HFFc6 (cell line): Measurements from ENCODE around the gene ANKRD45. TPM values are rescaled to one million over a fixed set of nuclear protein-coding genes. Genes with fewer than 3 reads are reported as not detected.
A peak's percentile ranks its signal among the peaks of the same experiment; 100 is the strongest.

Source experiments
- DNase-seq: peaks from one replicate; pipeline ENCODE4 v3.0.0-alpha.2; 2018
- H3K27ac Mint-ChIP-seq: 2 replicates; pipeline ENCODE4 v1.8.0; 2020; ENCODE audit warnings: mild to moderate bottlenecking, mixed read lengths
- H3K27me3 Mint-ChIP-seq: 2 replicates; pipeline ENCODE4 v1.8.0; 2021; ENCODE audit warnings: mild to moderate bottlenecking, moderate library complexity, mixed read lengths; ENCODE audit not compliant: insufficient read depth
- H3K36me3 Mint-ChIP-seq: 2 replicates; pipeline ENCODE4 v1.8.0; 2021; ENCODE audit warnings: low read depth, mixed read lengths
- H3K4me1 Mint-ChIP-seq: 2 replicates; pipeline ENCODE4 v1.8.0; 2020; ENCODE audit warnings: low read depth, mixed read lengths
- H3K4me3 Mint-ChIP-seq: 2 replicates; pipeline ENCODE4 v1.8.0; 2020; ENCODE audit warnings: mild to moderate bottlenecking, moderate library complexity, mixed read lengths
- H3K9me3 Mint-ChIP-seq: 2 replicates; pipeline ENCODE4 v1.8.0; 2020; ENCODE audit warnings: mild to moderate bottlenecking, mixed read lengths
- CTCF ChIP-seq: fragments of 200-600 bp; sonication (generic); IDR thresholded peaks from 2 replicates; pipeline ENCODE4 v1.5.0; 2021; ENCODE audit warnings: antibody characterized with exemption, mild to moderate bottlenecking
- long read RNA-seq: library from polyadenylated mRNA; unstranded; transcript quantifications from one replicate; pipeline ENCODE4 v2.0.0, GENCODE V29; 2019
- total RNA-seq, 6 experiments: library from RNA; stranded (reverse); fragmentation: NEBNext Ultra II Directional; extraction: Animal tissue kit (Norgen Biotek cat#: 25700); gene quantifications; 2 replicates in 1 of 6; 3 replicates in 5 of 6; pipeline ENCODE4 v1.2.3, GENCODE V29; 2021

The ANKRD45 gene
- under 1 TPM in 3 of 6 experiments, not detected in 3; 0.11 to 0.31 (median 0.17) TPM for total RNA-seq
- long read RNA-seq, result 0 reads

- peak within 1 kb of the TSS; percentile 44 for H3K4me3 Mint-ChIP-seq
- no peaks in the 10 kb centered on the region for H3K9me3 Mint-ChIP-seq
- DNase-seq, result no peak
- TF ChIP-seq CTCF, result no peak
- H3K36me3 Mint-ChIP-seq, result no peaks in the 10 kb centered on the region
- peaks cover 14% of the 10 kb centered on the region for H3K4me1 Mint-ChIP-seq
- peak within 1 kb of the TSS; percentile 29; the same call in 1 of the 2 replicates for H3K27ac Mint-ChIP-seq
- peaks cover 5% of the 10 kb centered on the region for H3K27me3 Mint-ChIP-seq
Measured at GRCh38 chr1:173669491-173669941, at the start of gene ANKRD45. Gene ANKRD45 (minus strand): TSS chr1:173669851. CDS start chr1:173659418, 10,433 bp downstream.

GRCh38 chr1:173717238-173717637 lies 47.6 kb upstream of the ANKRD45 start:
- no peak for TF ChIP-seq CTCF
- DNase-seq, result no peak
- H3K27ac Mint-ChIP-seq, result no peak overlapping the region
- no peaks in the 10 kb centered on the region for H3K27me3 Mint-ChIP-seq
- H3K4me3 Mint-ChIP-seq, result peak overlapping the region; percentile 24
- H3K9me3 Mint-ChIP-seq, result no peaks in the 10 kb centered on the region
- H3K4me1 Mint-ChIP-seq, result peaks cover 28% of the 10 kb centered on the region
- peaks cover 21% of the 10 kb centered on the region for H3K36me3 Mint-ChIP-seq

- no peak for TF ChIP-seq CTCF
- peaks cover 14% of the 10 kb centered on the region for H3K36me3 Mint-ChIP-seq
- no peaks in the 10 kb centered on the region for H3K9me3 Mint-ChIP-seq
- DNase-seq, result no peak
- H3K4me1 Mint-ChIP-seq, result peaks cover 28% of the 10 kb centered on the region
- peak overlapping the region; percentile 93 for H3K27ac Mint-ChIP-seq
- peak overlapping the region; percentile 97 for H3K4me3 Mint-ChIP-seq
- peaks cover 7% of the 10 kb centered on the region; the same call in 1 of the 2 replicates for H3K27me3 Mint-ChIP-seq
Measured at GRCh38 chr1:173715538-173715844, 45.8 kb upstream of the ANKRD45 start.

- Mint-ChIP-seq H3K4me3 (peak within 1 kb of the TSS; percentile 97), H3K36me3 (peaks cover 11% of the 10 kb centered on the region), H3K27ac (peak within 1 kb of the TSS; percentile 93), H3K27me3 (peaks cover 7% of the 10 kb centered on the region; the same call in 1 of the 2 replicates), H3K4me1 (peaks cover 28% of the 10 kb centered on the region), H3K9me3 (no peaks in the 10 kb centered on the region)
- peak; percentile 16; the same call in 1 of the 2 replicates for TF ChIP-seq CTCF
- DNase-seq, result peak; percentile 89
Measured at GRCh38 chr1:173714759-173715537, 45.3 kb upstream of the ANKRD45 start, which contains the start of gene KLHL20. Gene KLHL20 (plus strand): TSS chr1:173714981. CDS start chr1:173716044, 1,063 bp downstream.

- H3K27ac Mint-ChIP-seq, result peak overlapping the region; percentile 93
Measured at GRCh38 chr1:173714441-173714758, 44.7 kb upstream of the ANKRD45 start.

More at GRCh38 chr1:173714441-173714758, 44.7 kb upstream of the ANKRD45 start:
- Mint-ChIP-seq H3K27me3 (peaks cover 7% of the 10 kb centered on the region; the same call in 1 of the 2 replicates), H3K4me3 (peak overlapping the region; percentile 97), H3K4me1 (peaks cover 28% of the 10 kb centered on the region), H3K36me3 (peaks cover 11% of the 10 kb centered on the region), H3K9me3 (no peaks in the 10 kb centered on the region)
- no peak for TF ChIP-seq CTCF
- DNase-seq, result no peak
